ENCODE results near the gene TTC13.

The TTC13 gene

DNA sequence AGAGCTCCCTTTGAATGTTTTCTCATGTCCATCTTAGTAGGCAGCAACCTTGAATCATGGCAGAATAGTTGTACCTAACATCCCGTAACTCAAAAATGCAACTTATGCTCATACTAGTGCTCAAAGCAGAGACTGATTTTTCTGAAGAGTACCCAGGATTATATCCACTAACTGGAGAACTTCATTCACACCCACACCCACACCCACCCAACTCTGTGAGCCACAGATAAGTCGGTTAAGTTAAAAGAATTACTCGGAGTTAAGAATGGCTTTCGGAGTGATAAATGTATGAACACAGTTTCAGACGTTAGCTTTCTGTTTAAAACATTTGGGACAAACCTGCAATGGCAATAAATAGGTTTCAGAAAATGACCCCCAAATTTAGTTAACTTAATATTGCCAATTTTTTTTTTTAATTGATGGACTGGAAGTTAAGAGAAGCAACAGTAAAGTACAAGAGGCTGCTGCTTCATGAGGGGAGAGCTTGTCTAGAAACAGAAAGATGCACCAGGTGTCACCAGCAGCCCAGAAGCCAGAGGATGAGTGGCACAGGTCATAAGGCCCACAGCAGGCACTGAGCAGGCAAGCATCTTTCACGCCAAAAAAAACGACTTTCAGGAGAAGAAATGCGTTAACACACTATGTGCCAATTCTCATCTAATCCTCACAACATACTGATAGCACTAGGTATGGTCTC, 61.9 kb downstream of the TTC13 start:
- no peak for DNase-seq (ENCODE audit: low read depth)
- H3K4me3 ChIP-seq (ENCODE audit: low read depth, low read length) = no peak overlapping the region

DNA sequence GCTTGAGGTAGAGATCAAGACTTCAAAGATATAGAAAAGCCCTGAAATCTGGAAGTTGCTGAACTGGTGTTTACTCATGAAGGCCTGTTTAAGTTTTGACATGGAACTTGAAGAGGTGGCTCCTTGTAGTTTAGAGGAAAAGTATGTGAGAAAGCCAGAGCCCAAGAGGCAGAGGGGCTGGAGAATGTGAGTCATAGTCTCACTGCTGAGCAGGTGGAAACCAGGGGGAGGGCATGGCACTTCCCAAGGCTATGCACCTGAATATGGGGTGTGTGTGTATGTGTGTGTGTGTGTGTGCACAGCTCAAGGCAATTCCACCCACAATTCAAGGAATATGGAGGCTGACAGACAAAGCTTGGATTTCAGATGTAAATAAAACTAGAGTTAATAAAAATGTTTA, 63.6 kb downstream of the TTC13 start:
- no peak overlapping the region for H3K4me3 ChIP-seq (ENCODE audit: low read depth, low read length)

DNA sequence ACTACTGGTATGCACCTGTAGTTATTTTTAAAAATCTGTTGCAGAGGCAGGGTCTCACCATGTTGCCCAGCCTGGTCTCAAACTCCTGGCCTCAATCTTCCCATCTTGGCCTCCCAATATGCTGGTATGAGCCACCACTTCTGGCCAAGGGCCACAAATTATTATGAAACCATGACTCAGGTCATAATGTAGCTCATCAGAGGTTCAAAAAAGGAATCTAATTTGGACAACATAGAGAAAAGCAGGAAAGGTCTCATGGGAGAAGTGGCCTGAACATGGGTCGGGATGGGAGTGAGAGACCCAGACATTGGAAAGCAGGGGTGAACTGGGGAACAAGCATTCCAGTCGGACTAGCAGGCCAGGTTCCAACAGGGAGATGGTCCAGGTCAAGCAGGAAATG, 65.2 kb downstream of the TTC13 start:
- no peak for DNase-seq (ENCODE audit: low read depth)
- no peak overlapping the region for H3K4me3 ChIP-seq (ENCODE audit: low read depth, low read length)

More for the DNA sequence above, 63.6 kb downstream of the TTC13 start:
- DNase-seq (ENCODE audit: low read depth) = no peak

DNA sequence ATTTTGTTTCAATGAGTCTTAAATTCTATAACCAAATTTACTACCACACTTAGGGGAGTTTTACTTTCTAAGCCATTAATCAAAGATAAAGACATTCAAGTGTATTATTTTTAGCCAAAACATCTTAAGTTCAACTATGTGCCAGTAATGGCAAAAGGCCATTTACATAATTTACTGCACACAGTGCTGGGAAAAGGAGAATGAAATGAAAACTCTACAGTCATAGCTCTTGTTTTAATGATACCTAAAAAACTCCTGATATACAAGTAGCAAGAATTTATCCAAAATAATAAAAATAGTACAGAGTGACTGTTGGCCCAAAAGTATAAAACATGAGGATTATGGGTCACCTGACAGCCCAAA, 67.9 kb downstream of the TTC13 start:
- DNase-seq (ENCODE audit: low read depth) = no peak
- H3K4me3 ChIP-seq (ENCODE audit: low read depth, low read length) = no peak overlapping the region

DNA sequence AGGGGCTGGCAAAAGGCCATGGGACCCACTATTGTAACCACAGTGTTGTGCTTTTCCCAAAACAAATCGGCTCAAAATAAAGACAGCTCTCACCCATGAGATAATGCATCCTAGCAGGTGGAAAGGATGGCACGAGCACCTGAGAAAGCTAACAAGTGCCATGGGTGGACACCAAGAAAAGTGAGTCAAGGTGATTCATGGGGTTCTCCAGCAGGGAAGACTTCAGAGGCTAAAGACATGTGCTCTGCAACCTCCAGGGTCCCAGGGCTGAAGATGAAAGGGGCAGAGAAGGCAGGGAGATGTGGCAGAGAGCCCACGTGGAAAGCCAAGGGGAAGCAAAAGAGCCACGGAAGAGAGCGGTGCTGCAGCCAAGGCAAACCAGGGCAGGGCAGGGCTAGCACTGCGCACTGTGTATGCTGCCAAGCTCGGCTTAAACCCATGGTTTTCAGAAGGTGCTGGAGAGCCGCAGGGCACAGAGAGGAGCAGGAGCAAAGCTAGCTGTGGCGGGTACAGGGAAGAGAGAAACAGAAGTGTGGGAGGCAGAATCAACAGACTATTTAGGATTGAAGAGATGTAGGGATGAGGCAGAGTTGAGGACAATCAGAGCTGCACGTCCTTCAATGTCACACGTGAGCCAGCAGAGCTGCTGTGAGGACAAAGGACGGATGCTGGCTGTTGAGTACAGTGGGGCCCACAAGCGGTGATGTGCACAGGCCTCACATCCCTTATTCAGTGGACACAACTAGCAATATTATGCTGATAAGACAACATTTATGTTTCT, 68.5 kb downstream of the TTC13 start:
- no peak overlapping the region for H3K4me3 ChIP-seq (ENCODE audit: low read depth, low read length)
- DNase-seq (ENCODE audit: low read depth) = no peak

DNA sequence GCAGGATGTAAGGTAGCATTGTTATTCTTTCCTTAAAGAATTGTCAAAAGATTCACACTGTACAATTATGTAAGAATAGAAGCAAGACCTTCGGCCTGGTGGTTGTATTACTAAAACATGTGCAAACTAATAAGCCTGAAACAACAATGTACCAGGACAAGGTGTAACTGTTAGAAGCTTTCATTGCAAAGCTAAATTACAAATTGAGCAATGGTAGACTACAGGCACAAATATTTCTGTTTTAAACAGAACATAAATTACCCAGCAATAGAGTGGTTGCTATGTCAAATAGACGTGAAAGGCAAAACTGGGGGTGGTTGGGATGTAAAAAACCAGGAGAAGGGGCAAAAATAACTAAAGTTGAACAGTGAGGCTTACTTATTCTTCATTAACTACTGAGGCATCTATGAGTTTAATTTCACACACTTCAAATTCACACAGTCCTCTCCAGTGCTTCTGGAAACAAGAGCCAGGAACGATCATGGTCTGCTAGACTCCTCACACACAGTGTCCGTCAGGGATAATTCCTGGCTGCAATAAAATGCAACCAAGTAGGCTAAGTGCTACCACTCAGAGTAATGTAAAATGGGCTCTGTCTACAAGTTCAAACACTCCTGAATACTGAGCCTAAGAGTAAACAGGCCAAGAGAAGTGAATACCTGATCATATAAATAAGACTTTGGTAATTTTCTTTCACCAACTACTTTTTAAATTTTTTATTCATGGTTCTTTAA, 71.0 kb downstream of the TTC13 start:
- no peak overlapping the region for H3K4me3 ChIP-seq (ENCODE audit: low read depth, low read length)

DNA sequence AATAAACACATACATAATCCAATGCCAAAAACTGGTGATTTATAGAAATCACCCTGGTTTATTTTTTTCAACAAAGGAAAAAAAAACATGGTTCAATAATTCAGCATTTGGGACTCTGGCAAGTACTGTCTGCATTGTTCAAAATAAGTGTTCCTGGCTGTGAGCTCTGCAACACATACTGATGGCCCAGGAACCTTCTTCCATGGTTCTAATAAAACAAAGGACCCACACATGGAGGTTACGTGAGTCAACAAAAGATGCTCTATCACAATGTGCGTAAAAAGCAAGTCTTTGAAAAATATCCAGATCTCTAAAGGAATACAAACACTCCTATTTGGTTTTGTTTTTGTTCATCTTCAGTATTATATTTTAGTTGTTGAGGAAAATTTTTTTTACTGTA, 72.4 kb downstream of the TTC13 start:
- DNase-seq (ENCODE audit: low read depth) = no peak
- no peak overlapping the region for H3K4me3 ChIP-seq (ENCODE audit: low read depth, low read length)

More for the DNA sequence above, 71.0 kb downstream of the TTC13 start:
- no peak for DNase-seq (ENCODE audit: low read depth)

DNA sequence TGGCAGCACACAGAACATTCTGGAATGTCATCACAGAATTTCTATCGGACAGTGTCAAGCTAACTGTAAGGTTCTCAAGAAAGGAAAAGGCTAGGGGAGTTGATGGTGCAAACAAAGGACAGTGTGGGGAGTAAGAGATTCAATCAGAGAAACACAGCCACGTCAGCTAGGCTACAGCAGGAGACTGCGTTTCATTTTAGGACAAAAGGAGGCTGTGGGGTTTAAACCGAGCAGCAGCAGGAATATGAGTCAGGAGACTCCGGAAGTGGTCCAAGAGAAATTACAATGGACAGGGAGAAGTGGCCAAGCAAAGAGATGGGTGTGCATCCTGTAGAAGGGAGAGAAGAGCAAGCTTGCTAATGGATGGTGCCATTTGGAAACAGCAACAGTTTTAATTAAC, 72.9 kb downstream of the TTC13 start:
- DNase-seq (ENCODE audit: low read depth) = no peak
- H3K4me3 ChIP-seq (ENCODE audit: low read depth, low read length) = no peak overlapping the region

DNA sequence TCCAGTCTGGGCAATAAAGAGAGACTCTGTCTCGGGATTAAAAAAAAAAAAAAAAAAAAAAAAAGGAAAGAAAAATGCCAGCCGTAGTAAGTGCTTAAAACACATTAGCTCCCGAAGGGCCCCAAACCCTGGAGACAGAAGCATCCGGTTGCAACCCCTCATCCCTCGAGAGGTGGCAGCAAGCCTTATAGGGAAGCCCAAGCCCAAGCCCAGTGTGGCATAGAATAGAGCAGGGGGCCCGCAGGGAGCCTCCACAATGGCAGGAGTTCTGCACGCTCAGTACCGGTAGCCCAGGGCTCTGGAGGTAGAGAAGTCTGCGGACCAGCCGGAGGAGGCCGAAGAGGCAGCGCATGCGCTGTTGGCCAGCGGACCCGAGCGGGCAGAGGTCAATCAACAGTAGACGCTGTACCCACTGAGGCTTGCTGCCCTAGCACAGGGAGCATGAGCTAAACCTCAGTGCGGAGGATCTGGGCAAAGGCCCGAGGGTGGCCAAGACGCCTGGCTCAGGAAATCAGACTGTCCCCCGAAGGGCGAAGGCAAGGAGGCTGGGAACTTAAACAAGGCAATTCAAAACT, 76.2 kb downstream of the TTC13 start:
- no peak overlapping the region for H3K4me3 ChIP-seq (ENCODE audit: low read depth, low read length)
- no peak for DNase-seq (ENCODE audit: low read depth)

DNA sequence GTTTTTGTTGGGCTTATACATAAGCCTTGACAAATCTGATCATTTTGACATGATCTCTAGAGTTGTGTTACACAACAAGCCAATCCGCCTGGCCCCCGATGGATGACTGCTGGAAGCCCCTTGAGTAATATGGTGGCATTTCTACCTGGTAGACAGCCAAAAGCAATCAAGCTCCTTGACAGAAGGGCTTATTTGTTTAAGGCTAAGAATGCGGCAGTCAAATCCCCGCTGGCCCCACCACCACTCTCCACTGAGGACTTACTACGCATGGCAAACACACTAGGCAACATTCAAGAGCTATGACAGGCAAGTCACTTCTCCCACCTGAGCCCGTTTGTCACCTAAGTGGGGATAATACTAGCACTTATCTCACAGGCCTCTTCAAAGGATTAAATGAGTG, 77.0 kb downstream of the TTC13 start:
- DNase-seq (ENCODE audit: low read depth) = no peak
- no peak overlapping the region for H3K4me3 ChIP-seq (ENCODE audit: low read depth, low read length)

DNA sequence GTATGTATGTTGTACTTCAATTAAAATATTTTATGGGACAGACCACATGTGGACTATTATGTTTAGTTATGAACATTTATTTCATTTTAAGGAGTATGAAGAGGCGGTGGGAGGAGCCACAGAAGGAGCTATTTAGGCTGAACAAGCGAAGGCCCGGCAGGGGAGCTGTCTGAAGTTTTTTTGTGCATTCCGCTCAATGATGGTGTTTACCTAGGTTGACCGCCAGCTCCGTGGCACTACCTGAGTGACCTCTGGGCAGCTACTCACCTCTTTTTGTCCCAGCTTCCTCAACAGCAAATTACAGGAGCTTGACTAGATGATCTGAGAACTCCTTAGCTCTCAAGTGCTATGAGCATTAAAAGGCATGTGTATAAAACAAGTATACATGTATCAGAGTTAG, 77.7 kb downstream of the TTC13 start:
- H3K4me3 ChIP-seq (ENCODE audit: low read depth, low read length) = no peak overlapping the region
- no peak for DNase-seq (ENCODE audit: low read depth)

DNA sequence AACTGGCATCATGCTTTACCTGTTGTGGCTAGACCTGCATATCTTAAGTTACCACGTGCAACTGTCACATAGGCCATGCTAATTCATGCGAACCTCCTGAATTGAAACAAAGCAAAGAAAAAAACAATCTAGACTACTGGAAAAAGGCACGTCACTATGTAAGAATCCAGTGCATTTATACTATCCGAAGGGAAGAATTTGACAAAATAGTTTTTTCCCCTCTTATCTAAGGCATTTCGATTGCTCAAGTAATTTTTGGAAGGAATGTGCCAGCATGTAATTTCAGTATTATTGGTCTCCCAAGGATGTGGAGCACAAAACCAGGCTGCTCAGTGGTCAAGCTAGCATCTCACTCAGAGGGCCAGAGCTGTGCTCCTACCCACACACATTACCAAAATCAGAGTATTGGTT, 78.8 kb downstream of the TTC13 start:
- no peak overlapping the region for H3K4me3 ChIP-seq (ENCODE audit: low read depth, low read length)
- no peak for DNase-seq (ENCODE audit: low read depth)

DNA sequence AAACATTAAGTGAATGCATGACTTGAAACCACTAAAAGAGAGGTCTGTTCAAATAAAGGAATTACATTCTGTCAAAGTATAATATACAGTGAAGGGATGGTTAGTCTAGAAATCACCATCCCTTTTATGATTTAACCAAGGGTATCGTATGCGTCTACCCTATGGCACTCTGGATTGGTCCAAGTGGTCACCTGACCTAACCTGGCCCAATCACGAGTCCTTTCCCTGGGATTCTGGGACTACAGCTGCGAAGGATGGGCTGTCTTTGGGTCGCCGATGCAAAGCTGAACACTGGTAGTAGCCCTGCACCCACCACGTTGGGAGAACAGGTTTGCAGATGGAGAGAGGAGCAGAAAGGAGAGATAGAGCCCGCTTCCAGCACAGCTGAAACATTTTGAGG, 79.9 kb downstream of the TTC13 start:
- no peak for DNase-seq (ENCODE audit: low read depth)
- no peak overlapping the region for H3K4me3 ChIP-seq (ENCODE audit: low read depth, low read length)

DNA sequence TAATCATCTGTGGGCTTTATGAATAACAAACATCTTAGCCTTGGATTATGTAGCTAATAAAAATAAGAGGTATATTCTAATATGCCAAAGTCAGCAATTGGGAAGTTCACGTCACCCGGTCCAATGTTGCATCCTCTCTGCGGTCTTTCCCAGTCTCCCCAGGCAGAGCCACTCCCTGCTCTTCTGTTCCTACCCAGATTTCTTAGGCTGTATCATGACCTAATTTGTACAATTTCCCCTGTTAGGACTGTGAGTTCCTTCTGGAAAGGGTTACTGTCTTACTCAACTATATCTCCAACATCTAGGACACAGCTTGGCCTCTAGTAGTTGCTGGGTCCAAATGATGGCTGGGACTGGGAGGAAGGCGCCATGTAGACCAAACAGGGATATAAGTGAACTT, 80.5 kb downstream of the TTC13 start:
- H3K4me3 ChIP-seq (ENCODE audit: low read depth, low read length) = no peak overlapping the region
- no peak for DNase-seq (ENCODE audit: low read depth)

DNA sequence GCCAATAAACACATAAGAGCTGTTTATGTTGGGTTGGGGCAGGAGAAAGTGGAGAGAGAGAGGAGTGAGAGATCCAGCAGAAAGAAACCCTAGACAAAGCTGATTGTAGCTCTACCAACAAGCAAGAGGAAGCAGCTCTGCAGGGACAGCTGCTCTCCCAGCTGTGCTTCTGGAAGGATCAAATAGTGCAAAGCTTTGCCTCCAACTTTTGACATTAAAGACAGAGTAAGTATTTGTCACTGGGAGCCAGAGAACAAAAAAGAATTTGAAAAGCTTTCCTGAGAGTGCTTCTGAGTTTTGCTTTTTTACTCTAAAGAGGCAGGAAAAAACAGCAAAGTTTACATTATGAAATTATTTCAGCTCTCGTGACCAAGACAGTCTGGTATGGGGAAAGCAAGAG, 81.9 kb downstream of the TTC13 start:
- DNase-seq (ENCODE audit: low read depth) = no peak
- no peak overlapping the region for H3K4me3 ChIP-seq (ENCODE audit: low read depth, low read length)

DNA sequence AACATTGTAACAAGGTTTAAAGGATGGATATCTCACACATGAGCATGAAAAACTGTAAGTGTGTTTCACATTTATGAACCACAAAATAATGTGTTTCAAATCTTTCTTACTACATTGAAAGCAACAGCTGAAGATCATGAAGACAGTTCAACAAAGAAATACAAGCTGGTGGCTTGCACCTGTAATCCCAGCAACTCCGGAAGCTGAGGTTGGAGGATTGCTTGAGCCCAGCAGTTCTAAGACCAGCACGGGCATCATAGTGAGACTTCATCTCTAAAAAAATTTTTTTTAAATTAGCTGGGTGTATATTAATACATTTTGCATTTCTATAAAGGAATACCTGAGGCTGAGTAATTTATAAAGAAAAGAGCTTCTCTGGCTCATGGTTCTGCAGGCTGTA, 83.2 kb downstream of the TTC13 start:
- no peak for DNase-seq (ENCODE audit: low read depth)
- no peak overlapping the region for H3K4me3 ChIP-seq (ENCODE audit: low read depth, low read length)

DNA sequence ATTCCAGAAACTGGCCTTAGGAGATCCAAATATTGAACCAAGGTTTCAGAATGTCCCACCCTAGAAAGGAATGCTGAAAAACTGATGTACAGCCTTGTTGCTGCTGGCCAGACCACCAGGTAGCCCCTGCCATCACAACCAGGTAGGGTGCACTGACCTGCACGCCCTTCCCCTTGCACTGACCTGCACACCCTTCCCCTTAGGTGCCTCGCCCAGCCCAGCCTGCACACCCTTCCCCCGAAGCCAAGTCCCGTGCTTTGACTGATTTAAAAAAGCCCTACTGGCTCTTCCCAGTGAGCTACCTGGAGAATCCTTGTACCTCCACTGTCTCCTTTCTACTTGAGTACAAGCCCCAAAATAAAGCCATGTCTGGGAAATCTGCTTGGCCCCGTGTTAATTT, 84.0 kb downstream of the TTC13 start:
- no peak overlapping the region for H3K4me3 ChIP-seq (ENCODE audit: low read depth, low read length)
- DNase-seq (ENCODE audit: low read depth) = no peak

DNA sequence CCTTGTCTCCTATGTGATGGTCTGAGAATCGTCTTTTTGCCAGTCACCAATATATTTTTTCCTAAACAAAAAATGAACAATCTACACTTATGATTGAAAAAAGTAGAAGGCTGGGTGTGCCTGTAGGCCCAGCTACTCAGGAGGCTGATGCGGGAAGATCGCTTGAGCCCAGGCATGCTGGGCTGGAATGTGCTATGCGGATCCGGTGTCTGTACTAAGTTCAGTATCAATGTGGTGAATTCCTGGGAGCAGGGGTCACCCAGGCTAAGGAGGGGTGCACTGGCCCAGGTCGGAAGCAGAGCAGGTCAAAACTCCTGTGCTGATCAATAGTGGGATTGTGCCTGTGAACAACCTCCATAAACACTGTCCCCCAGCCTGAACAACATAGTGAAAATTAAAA, 84.6 kb downstream of the TTC13 start:
- no peak for DNase-seq (ENCODE audit: low read depth)
- no peak overlapping the region for H3K4me3 ChIP-seq (ENCODE audit: low read depth, low read length)

DNA sequence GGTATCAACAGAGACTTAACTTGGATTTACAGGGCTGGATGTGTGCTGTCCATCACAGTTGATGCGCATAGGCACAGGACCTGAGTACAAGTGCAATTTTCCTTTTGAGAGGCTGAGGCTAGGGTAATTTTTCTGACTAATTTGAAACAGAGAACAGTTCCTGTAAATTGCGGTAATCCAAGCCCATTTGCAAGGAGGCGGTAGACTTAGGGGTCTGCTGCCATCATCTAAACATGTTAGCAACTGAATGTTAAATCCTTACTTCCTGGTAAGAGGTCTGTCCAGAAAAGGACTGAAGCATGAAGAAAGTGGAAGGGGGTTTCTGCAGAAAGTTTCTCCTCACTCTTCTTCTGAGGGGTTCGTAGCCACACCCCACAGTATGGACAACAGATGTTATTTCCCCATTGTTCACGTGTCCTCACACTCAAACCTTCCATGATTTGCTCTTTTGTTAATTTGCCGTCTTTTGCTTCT, 86.6 kb downstream of the TTC13 start:
- DNase-seq (ENCODE audit: low read depth) = no peak
- H3K4me3 ChIP-seq (ENCODE audit: low read depth, low read length) = no peak overlapping the region

DNA sequence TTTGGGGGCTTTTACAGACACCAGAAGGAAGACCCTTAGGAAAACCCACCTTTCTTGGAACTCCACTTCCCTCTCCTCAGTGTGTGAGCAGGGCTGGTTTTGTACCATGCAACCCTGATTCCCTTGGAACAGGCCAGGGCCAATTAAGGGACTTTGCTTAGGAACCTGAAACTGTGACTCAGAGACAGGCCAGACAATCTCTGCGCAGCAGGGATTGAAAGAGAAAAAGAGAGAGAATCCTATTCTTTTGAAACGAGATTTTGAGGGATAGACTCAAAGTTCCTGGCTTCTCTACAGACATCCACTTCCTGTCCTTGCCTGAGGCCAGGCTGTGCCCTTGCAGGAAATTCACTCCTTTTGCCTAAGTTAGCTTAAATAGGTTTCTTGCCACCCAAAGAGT, 87.2 kb downstream of the TTC13 start:
- H3K4me3 ChIP-seq (ENCODE audit: low read depth, low read length) = no peak overlapping the region

More for the DNA sequence above, 87.2 kb downstream of the TTC13 start:
- no peak for DNase-seq (ENCODE audit: low read depth)
